Keratinocyte (primary cell): ENCODE results near the gene TNS4. TPM values are rescaled to one million over a fixed set of nuclear protein-coding genes. Genes with fewer than 3 reads are reported as not detected.

ENCODE experiments used
- DNase-seq: peaks from one replicate; pipeline ENCODE4 v3.0.0-alpha.2; 2011; ENCODE audit warnings: low read depth, missing footprints, low spot score
- FAIRE-seq: peaks from 2 replicates; lab custom pipeline; 2011; peaks lifted over from hg19 to GRCh38; lab: Jason Lieb, UNC
- H2AFZ ChIP-seq: 2 replicates; pipeline ENCODE4 v1.6.0; 2012; ENCODE audit warnings: low read length, control low read depth, inconsistent platforms; ENCODE audit not compliant: control insufficient read depth
- H3K27ac ChIP-seq: 2 replicates; pipeline ENCODE4 v1.5.1; 2011; ENCODE audit warnings: low read length; ENCODE audit not compliant: control insufficient read depth, insufficient read depth
- H3K27me3 ChIP-seq: 3 replicates; pipeline ENCODE4 v1.6.0; 2011; ENCODE audit warnings: low read length; ENCODE audit not compliant: control insufficient read depth, insufficient read depth; ENCODE audit errors: extremely low read depth
- H3K36me3 ChIP-seq, 2 experiments: 2 replicates in 1 of 2; 3 replicates in 1 of 2; pipeline ENCODE4 v1.5.1; 2011; ENCODE audit warnings: low read length in 2 of 2, mild to moderate bottlenecking in 1 of 2; ENCODE audit not compliant: control insufficient read depth in 2 of 2, insufficient read depth in 2 of 2; ENCODE audit errors: extremely low read depth in 1 of 2
- H3K4me1 ChIP-seq: 3 replicates; pipeline ENCODE4 v1.5.1; 2011; ENCODE audit warnings: low read length; ENCODE audit not compliant: control insufficient read depth, insufficient read depth; ENCODE audit errors: extremely low read depth
- H3K4me2 ChIP-seq: 3 replicates; pipeline ENCODE4 v1.6.0; 2011; ENCODE audit warnings: low read depth, low read length; ENCODE audit not compliant: control insufficient read depth, insufficient read depth; ENCODE audit errors: extremely low read depth
- H3K4me3 ChIP-seq, 3 experiments: fragments of 200-600 bp in 1 of 3; sonication (generic) in 1 of 3; 2 replicates in 2 of 3; 3 replicates in 1 of 3; pipeline ENCODE4 v1.5.1; 2011 to 2016; ENCODE audit warnings: low read length in 3 of 3, mild to moderate bottlenecking in 3 of 3, control low read depth in 2 of 3, inconsistent platforms in 1 of 3, low read depth in 1 of 3, mixed read lengths in 1 of 3, mixed run types in 1 of 3, moderate library complexity in 1 of 3; ENCODE audit not compliant: control insufficient read depth in 2 of 3, insufficient read depth in 2 of 3; ENCODE audit errors: extremely low read depth in 1 of 3
- H3K79me2 ChIP-seq: 2 replicates; pipeline ENCODE4 v1.6.0; 2012; ENCODE audit warnings: low read length; ENCODE audit not compliant: control insufficient read depth, insufficient read depth
- H3K9ac ChIP-seq: 3 replicates; pipeline ENCODE4 v1.6.0; 2011; ENCODE audit warnings: low read length; ENCODE audit not compliant: control insufficient read depth, insufficient read depth; ENCODE audit errors: extremely low read depth
- H3K9me1 ChIP-seq: 3 replicates; pipeline ENCODE4 v1.6.0; 2011; ENCODE audit warnings: low read length; ENCODE audit not compliant: control insufficient read depth, insufficient read depth; ENCODE audit errors: extremely low read depth
- H3K9me3 ChIP-seq: 2 replicates; pipeline ENCODE4 v1.5.1; 2012; ENCODE audit warnings: low read depth, low read length; ENCODE audit not compliant: control insufficient read depth
- H4K20me1 ChIP-seq: 3 replicates; pipeline ENCODE4 v1.6.0; 2011; ENCODE audit warnings: low read length; ENCODE audit not compliant: control insufficient read depth, insufficient read depth; ENCODE audit errors: extremely low read depth
- EZH2 ChIP-seq: IDR thresholded peaks from one replicate; pipeline ENCODE4 v1.6.1; 2012; ENCODE audit warnings: inconsistent platforms, mild to moderate bottlenecking, low read length, moderate library complexity
- dilution Hi-C: fragments of 300-500 bp; cut with MboI; formaldehyde crosslinking; loops from one replicate; pipeline ENCODE4 v1.7.0; 2020; ENCODE audit warnings: low sequenced_read_pairs; ENCODE audit not compliant: extremely low pct_ligation_motif_present
- polyA plus RNA-seq, 5 experiments: library from polyadenylated mRNA; depleted of rRNA in 3 of 5; stranded (reverse) in 3 of 5; stranded (forward) in 1 of 5; unstranded in 1 of 5; fragments of >200 nt; gene quantifications; 1 replicate in 1 of 5; 2 replicates in 3 of 5; 3 replicates in 1 of 5; pipeline versions ENCODE4 v1.2.1 to v1.2.3, GENCODE V29; 2011 to 2012; ENCODE audit warnings: missing spikeins in 2 of 5, low read depth in 1 of 5, low replicate concordance in 1 of 5
- TF ChIP-seq, protein P1 (sequence below), 3 experiments: IDR thresholded peaks in 1 of 3; conservative IDR thresholded peaks in 1 of 3; optimal IDR thresholded peaks in 1 of 3; 2 replicates in 2 of 3; 3 replicates in 1 of 3; pipeline versions ENCODE3 to v1.5.1; 2011; ENCODE audit warnings: low read length in 3 of 3, mild to moderate bottlenecking in 3 of 3, moderate library complexity in 2 of 3, control low read depth in 1 of 3, inconsistent platforms in 1 of 3; ENCODE audit not compliant: insufficient read depth in 2 of 3; ENCODE audit errors: extremely low read depth in 1 of 3

TNS4 gene
- polyA plus RNA-seq, 1 donor (not counting 4 experiments of a cell fraction or from before 2014, with no cell fraction given) = 160 TPM

DNA sequence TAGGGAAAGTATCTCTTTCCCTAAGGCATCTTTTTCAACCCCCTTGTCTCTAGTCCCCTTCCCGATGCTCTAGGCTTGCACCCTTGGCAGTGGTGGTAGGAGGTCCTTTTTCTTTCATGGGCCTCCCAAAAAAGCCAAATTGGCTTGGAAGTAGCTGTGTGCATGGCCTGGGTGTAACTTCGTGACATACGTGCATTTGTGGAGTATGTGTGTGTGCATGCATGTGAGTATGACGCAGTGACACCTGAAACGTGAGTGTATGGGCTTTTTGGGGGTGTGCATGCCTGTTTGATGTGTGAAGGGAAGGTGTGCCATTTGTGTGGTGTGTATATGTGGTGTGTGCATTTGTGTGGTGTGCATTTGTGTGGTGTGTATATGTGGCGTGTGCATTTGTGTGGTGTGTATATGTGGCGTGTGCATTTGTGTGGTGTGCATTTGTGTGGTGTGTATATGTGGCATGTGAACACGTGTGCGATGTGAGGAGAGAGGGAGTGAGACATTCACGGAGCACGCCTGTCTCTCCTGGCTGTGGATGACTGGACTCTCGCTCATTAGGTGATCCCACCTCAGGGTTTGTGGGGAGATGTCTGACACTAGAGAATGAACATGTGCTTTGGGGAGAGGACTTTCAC, 42.5 kb downstream of the TNS4 start:
- FAIRE-seq (peak; percentile 67), DNase-seq (no peak)
- no peak for TF ChIP-seq EZH2
- TF ChIP-seq, protein P1, sequence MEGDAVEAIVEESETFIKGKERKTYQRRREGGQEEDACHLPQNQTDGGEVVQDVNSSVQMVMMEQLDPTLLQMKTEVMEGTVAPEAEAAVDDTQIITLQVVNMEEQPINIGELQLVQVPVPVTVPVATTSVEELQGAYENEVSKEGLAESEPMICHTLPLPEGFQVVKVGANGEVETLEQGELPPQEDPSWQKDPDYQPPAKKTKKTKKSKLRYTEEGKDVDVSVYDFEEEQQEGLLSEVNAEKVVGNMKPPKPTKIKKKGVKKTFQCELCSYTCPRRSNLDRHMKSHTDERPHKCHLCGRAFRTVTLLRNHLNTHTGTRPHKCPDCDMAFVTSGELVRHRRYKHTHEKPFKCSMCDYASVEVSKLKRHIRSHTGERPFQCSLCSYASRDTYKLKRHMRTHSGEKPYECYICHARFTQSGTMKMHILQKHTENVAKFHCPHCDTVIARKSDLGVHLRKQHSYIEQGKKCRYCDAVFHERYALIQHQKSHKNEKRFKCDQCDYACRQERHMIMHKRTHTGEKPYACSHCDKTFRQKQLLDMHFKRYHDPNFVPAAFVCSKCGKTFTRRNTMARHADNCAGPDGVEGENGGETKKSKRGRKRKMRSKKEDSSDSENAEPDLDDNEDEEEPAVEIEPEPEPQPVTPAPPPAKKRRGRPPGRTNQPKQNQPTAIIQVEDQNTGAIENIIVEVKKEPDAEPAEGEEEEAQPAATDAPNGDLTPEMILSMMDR (optimal IDR thresholded peaks at IDR 0.05 in 1 of 3, IDR thresholded peaks at IDR 0.05 in 1 of 3, conservative IDR thresholded peaks at IDR 0.05 in 1 of 3; ENCODE audit: extremely low read depth in 1 of 3, insufficient read depth in 2 of 3, low read length in 3 of 3) = no peak
- Histone ChIP-seq H3K27me3 (peaks cover 6% of the 10 kb centered on the region), H3K4me2 (no peak overlapping the region), H3K27ac (no peak overlapping the region), H3K9me3 (no peaks in the 10 kb centered on the region), H4K20me1 (no peaks in the 10 kb centered on the region), H3K36me3 (no peaks in the 10 kb centered on the region), H3K79me2 (no peaks in the 10 kb centered on the region), H3K9ac (no peak overlapping the region), H3K4me1 (peaks cover 25% of the 10 kb centered on the region), H3K4me3 (no peak overlapping the region), H2AFZ (no peak overlapping the region), H3K9me1 (no peaks in the 10 kb centered on the region)
- dilution Hi-C loops = no loop called here

DNA sequence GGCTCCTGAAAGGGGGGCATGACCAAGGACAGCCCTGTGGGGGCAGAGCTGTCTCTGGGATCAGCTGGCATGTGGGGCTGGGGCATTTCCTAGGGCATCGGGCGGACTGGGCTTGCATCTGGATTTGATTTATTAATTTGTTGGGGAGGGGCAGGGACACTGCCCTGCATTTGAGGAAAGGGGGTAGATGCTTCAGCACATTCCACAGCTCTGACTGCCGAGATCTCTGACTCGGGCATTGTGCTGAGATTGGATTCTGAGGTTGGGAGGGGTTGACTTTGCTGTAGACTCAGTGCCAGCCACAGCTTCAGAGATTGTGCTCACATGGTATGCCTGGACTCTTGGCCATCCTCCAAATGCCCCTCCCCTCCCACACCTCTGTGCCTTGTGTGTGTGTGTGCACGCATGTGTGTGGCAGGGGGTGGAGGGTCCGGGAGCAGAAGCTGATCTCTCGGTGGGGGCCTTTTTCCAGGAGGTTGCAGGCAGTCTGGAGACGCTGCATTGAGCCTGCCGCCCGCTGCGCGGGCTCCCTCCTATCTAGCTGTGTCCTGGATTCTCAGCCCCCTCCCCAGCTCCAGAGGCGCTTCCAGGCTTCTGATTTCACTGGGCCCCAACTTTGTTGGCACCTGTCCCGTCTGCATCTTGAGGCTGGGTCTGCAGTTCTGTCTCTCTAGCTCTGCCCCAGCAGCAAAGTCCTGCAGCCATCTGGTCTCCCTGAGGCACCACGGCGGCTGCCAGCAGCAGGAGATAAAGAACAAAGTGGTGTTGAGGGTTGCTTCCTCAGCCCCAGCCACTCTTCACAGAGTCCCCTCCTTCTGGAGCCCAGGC, 43.2 kb downstream of the TNS4 start:
- Histone ChIP-seq H3K4me3 (peak overlapping the region in 2 of 3 experiments; percentile 3 to 25), H3K4me1 (peaks cover 30% of the 10 kb centered on the region), H3K27me3 (peaks cover 6% of the 10 kb centered on the region), H3K9ac (peak overlapping the region; percentile 13), H4K20me1 (no peaks in the 10 kb centered on the region), H3K9me3 (no peaks in the 10 kb centered on the region), H3K9me1 (no peaks in the 10 kb centered on the region), H3K79me2 (no peaks in the 10 kb centered on the region), H2AFZ (no peak overlapping the region), H3K27ac (no peak overlapping the region), H3K36me3 (no peaks in the 10 kb centered on the region), H3K4me2 (peak overlapping the region; percentile 54)
- DNase-seq = peak; percentile 57
- no peak for TF ChIP-seq EZH2
- TF ChIP-seq, protein P1 (optimal IDR thresholded peaks at IDR 0.05 in 1 of 3, IDR thresholded peaks at IDR 0.05 in 1 of 3, conservative IDR thresholded peaks at IDR 0.05 in 1 of 3; ENCODE audit: extremely low read depth in 1 of 3, insufficient read depth in 2 of 3, low read length in 3 of 3) = no peak
- dilution Hi-C loops = no loop called here
- peak; percentile 94 for FAIRE-seq
